ENCODE measurements around the gene SESN3.
"Not testable (repeated sequence)": the region's sequence is repeated elsewhere in the genome, so short reads cannot be mapped to it uniquely, and the experiment has no call there.

SESN3 gene

DNA sequence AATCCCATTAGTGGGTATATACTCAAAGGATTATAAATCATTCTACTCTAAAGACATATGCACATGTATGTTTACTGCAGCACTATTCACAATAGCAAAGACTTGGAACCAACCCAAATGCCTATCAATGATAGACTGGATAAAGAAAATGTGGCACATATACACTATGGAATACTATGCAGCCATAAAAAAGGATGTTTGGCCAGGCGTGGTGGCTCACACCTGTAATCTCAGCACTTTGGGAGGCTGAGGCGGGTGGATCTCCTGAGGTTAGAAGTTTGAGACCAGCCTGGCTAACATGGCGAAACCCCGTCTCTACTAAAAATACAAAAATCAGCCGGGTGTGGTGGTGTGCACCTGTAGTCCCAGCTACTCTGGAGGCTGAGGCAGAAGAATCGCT is 21.5 kb downstream of the SESN3 start:
- DNase-seq; H2BK12ac ChIP-seq (ENCODE audit: low read length); H3K18ac ChIP-seq (ENCODE audit: low read length); H2AK5ac ChIP-seq (ENCODE audit: low read length); H3K4ac ChIP-seq (ENCODE audit: low read depth, low read length); H4K8ac ChIP-seq (ENCODE audit: low read depth, low read length); H4K91ac ChIP-seq (ENCODE audit: low read depth, low read length); H3K23ac ChIP-seq (ENCODE audit: low read length); H2AFZ ChIP-seq (ENCODE audit: insufficient read depth, low read length, poor library complexity); H2BK5ac ChIP-seq (ENCODE audit: low read depth, low read length, poor library complexity); H3K4me1 ChIP-seq (ENCODE audit: control insufficient read depth in 1 of 2, insufficient read depth in 2 of 2, low read length in 2 of 2); H2BK120ac ChIP-seq (ENCODE audit: insufficient read depth, low read length, poor library complexity); H4K12ac ChIP-seq (ENCODE audit: low read depth, low read length); H3K9me3 ChIP-seq (ENCODE audit: insufficient read depth, low read depth, low read length); H3K27ac ChIP-seq (ENCODE audit: low read depth, low read length); H3K9ac ChIP-seq (ENCODE audit: low read length); H3K14ac ChIP-seq (ENCODE audit: low read length); H3K79me1 ChIP-seq (ENCODE audit: low read length); H3K4me2 ChIP-seq (ENCODE audit: low read length); H3K36me3 ChIP-seq (ENCODE audit: control insufficient read depth in 1 of 2, insufficient read depth in 2 of 2, low read length in 2 of 2); H3K79me2 ChIP-seq (ENCODE audit: control insufficient read depth, insufficient read depth, low read length, poor library complexity); H3K27me3 ChIP-seq (ENCODE audit: insufficient read depth, low read length); H3K4me3 ChIP-seq (ENCODE audit: low read depth, low read length): not testable (repeated sequence)
- WGBS (ENCODE audit: extremely low coverage, insufficient coverage, insufficient read length): no CpG with 5 or more reads among the region's 6 CpGs

DNA sequence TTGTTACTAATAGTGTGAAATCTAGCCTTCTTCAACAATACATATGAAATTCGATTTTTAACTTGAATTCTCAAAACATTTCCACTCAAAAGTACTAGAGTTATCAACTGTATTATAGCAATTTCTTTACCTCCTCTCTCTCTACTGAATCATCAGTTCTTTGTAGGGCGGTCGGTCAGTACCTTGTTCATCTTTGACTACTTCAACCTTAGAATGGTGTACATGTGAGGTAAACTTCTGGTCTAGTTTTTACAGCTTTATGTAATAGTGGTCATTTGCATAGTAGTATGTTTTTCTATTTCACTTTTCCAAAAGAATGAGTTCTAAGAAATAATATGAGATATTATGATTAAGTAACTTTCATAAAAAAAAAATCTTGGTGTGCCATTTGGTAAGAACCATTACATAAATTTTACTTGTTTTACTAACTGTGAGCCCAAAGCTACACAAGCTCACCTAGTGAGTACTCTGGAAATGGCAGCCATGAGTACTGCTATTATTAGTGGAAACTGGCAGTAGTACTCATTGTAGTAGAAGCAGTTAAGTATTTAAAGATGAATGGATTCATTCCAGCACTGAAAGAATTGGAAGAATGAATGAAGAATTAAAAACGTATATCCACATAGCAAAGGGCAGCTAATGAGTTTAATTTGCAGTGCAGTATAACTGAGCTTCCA is 30.1 kb downstream of the SESN3 start:
- Histone ChIP-seq H3K4ac (ENCODE audit: low read depth, low read length) (no peak overlapping the region), H2AFZ (ENCODE audit: insufficient read depth, low read length, poor library complexity) (no peak overlapping the region), H3K9ac (ENCODE audit: low read length) (no peak overlapping the region), H3K18ac (ENCODE audit: low read length) (no peak overlapping the region), H3K27me3 (ENCODE audit: insufficient read depth, low read length) (no peaks in the 10 kb centered on the region), H3K14ac (ENCODE audit: low read length) (no peak overlapping the region), H3K79me1 (ENCODE audit: low read length) (no peaks in the 10 kb centered on the region), H2BK5ac (ENCODE audit: low read depth, low read length, poor library complexity) (no peak overlapping the region), H3K23ac (ENCODE audit: low read length) (no peak overlapping the region), H3K4me3 (ENCODE audit: low read depth, low read length) (no peak overlapping the region), H4K8ac (ENCODE audit: low read depth, low read length) (no peak overlapping the region), H2AK5ac (ENCODE audit: low read length) (no peak overlapping the region), H3K4me1 (ENCODE audit: control insufficient read depth in 1 of 2, insufficient read depth in 2 of 2, low read length in 2 of 2) (peaks cover 0 to 4% of the 10 kb centered on the region in 2 experiments), H3K79me2 (ENCODE audit: control insufficient read depth, insufficient read depth, low read length, poor library complexity) (peaks cover 3% of the 10 kb centered on the region), H4K12ac (ENCODE audit: low read depth, low read length) (no peak overlapping the region), H4K91ac (ENCODE audit: low read depth, low read length) (no peak overlapping the region), H3K4me2 (ENCODE audit: low read length) (no peak overlapping the region), H2BK120ac (ENCODE audit: insufficient read depth, low read length, poor library complexity) (no peak overlapping the region), H2BK12ac (ENCODE audit: low read length) (no peak overlapping the region), H3K36me3 (ENCODE audit: control insufficient read depth in 1 of 2, insufficient read depth in 2 of 2, low read length in 2 of 2) (peaks cover 0 to 3% of the 10 kb centered on the region in 2 experiments), H3K27ac (ENCODE audit: low read depth, low read length) (no peak overlapping the region), H3K9me3 (ENCODE audit: insufficient read depth, low read depth, low read length) (no peaks in the 10 kb centered on the region)
- no peak for DNase-seq
- no CpG with 5 or more reads among the region's 4 CpGs for WGBS (ENCODE audit: extremely low coverage, insufficient coverage, insufficient read length)

DNA sequence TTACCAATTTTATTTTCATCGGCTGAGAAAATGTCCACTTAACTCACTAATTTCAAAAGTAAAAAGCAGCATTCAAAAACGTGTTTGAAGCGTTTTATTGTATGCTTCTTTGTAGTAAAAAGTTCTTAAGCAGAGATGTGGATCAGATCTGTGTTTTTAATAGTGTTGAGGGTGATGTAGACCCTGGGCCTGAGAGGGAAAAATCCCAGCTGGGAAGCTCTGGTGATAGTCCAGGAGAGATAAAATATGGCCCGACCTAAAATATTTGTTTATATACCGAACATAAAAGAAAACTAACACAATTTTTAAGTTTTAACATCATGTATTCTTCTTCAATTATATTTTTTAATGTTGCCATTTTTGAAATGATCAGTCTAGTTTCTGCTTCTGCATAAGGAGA is 35.2 kb downstream of the SESN3 start:
- Histone ChIP-seq H3K27ac (ENCODE audit: low read depth, low read length) (no peak overlapping the region), H2BK120ac (ENCODE audit: insufficient read depth, low read length, poor library complexity) (no peak overlapping the region), H3K4me1 (ENCODE audit: control insufficient read depth in 1 of 2, insufficient read depth in 2 of 2, low read length in 2 of 2) (peaks cover 0 to 6% of the 10 kb centered on the region in 2 experiments), H3K36me3 (ENCODE audit: control insufficient read depth in 1 of 2, insufficient read depth in 2 of 2, low read length in 2 of 2) (peaks cover 0 to 1% of the 10 kb centered on the region in 2 experiments), H3K79me2 (ENCODE audit: control insufficient read depth, insufficient read depth, low read length, poor library complexity) (no peaks in the 10 kb centered on the region), H3K14ac (ENCODE audit: low read length) (no peak overlapping the region), H3K79me1 (ENCODE audit: low read length) (no peaks in the 10 kb centered on the region), H4K8ac (ENCODE audit: low read depth, low read length) (no peak overlapping the region), H3K18ac (ENCODE audit: low read length) (no peak overlapping the region), H3K4me3 (ENCODE audit: low read depth, low read length) (no peak overlapping the region), H2BK5ac (ENCODE audit: low read depth, low read length, poor library complexity) (no peak overlapping the region), H3K9ac (ENCODE audit: low read length) (no peak overlapping the region), H2AFZ (ENCODE audit: insufficient read depth, low read length, poor library complexity) (no peak overlapping the region), H2AK5ac (ENCODE audit: low read length) (no peak overlapping the region), H3K23ac (ENCODE audit: low read length) (no peak overlapping the region), H3K27me3 (ENCODE audit: insufficient read depth, low read length) (no peaks in the 10 kb centered on the region), H3K9me3 (ENCODE audit: insufficient read depth, low read depth, low read length) (no peaks in the 10 kb centered on the region), H3K4me2 (ENCODE audit: low read length) (no peak overlapping the region), H3K4ac (ENCODE audit: low read depth, low read length) (no peak overlapping the region), H4K12ac (ENCODE audit: low read depth, low read length) (no peak overlapping the region), H4K91ac (ENCODE audit: low read depth, low read length) (no peak overlapping the region), H2BK12ac (ENCODE audit: low read length) (no peak overlapping the region)
- WGBS (ENCODE audit: extremely low coverage, insufficient coverage, insufficient read length): no CpG with 5 or more reads among the region's 5 CpGs
- DNase-seq: no peak

DNA sequence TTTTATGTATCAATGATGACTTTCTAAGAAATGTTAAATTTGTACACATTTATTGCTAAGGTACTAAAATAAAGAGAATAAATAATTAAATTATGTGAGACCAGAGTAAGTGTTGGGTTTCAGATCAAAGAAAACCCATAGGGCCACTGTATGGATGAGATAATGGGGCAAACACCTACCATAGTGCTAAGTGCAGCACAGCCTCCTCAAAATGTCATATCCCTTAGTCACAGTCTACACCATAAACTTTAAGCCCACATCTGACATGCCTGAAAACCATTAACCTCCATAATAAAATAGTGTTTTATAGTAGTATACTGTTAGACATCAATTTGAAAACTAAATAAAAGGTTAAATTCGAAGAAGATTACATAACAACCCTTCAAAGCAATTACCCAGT is 37.5 kb downstream of the SESN3 start:
- Histone ChIP-seq H4K8ac (ENCODE audit: low read depth, low read length) (no peak overlapping the region), H3K18ac (ENCODE audit: low read length) (no peak overlapping the region), H2AK5ac (ENCODE audit: low read length) (no peak overlapping the region), H3K27me3 (ENCODE audit: insufficient read depth, low read length) (no peaks in the 10 kb centered on the region), H3K4ac (ENCODE audit: low read depth, low read length) (no peak overlapping the region), H3K9ac (ENCODE audit: low read length) (no peak overlapping the region), H3K14ac (ENCODE audit: low read length) (no peak overlapping the region), H3K23ac (ENCODE audit: low read length) (no peak overlapping the region), H2BK12ac (ENCODE audit: low read length) (no peak overlapping the region), H3K4me2 (ENCODE audit: low read length) (no peak overlapping the region), H2AFZ (ENCODE audit: insufficient read depth, low read length, poor library complexity) (no peak overlapping the region), H3K9me3 (ENCODE audit: insufficient read depth, low read depth, low read length) (no peaks in the 10 kb centered on the region), H3K79me1 (ENCODE audit: low read length) (no peaks in the 10 kb centered on the region), H3K79me2 (ENCODE audit: control insufficient read depth, insufficient read depth, low read length, poor library complexity) (no peaks in the 10 kb centered on the region), H2BK120ac (ENCODE audit: insufficient read depth, low read length, poor library complexity) (no peak overlapping the region), H4K12ac (ENCODE audit: low read depth, low read length) (no peak overlapping the region), H2BK5ac (ENCODE audit: low read depth, low read length, poor library complexity) (no peak overlapping the region), H3K4me3 (ENCODE audit: low read depth, low read length) (no peak overlapping the region), H3K36me3 (ENCODE audit: control insufficient read depth in 1 of 2, insufficient read depth in 2 of 2, low read length in 2 of 2) (peaks cover 0 to 3% of the 10 kb centered on the region in 2 experiments), H3K27ac (ENCODE audit: low read depth, low read length) (no peak overlapping the region), H3K4me1 (ENCODE audit: control insufficient read depth in 1 of 2, insufficient read depth in 2 of 2, low read length in 2 of 2) (peaks cover 0 to 6% of the 10 kb centered on the region in 2 experiments), H4K91ac (ENCODE audit: low read depth, low read length) (no peak overlapping the region)
- WGBS (ENCODE audit: extremely low coverage, insufficient coverage, insufficient read length): no CpG with 5 or more reads among the region's 1 CpG
- DNase-seq: no peak
